WTC11 (cell line): ENCODE data around the gene CDIPT. TPM values are rescaled to one million over a fixed set of nuclear protein-coding genes. Genes with fewer than 3 reads are reported as not detected.

Experiments
- ATAC-seq: fragments of 200-7000 bp; cut with Tn5 transposase; 2 replicates; pipeline ENCODE4 v1.10.0; 2021; ENCODE audit warnings: mild to moderate bottlenecking, moderate library complexity
- CTCF ChIA-PET: fragments of 300-600 bp; sonication (Branson Sonifier 250); formaldehyde crosslinking; loops from one replicate; lab custom pipeline; 2021; ENCODE audit warnings: antibody characterized with exemption; lab: Charles Lee
- POLR2A ChIA-PET: fragments of 350-600 bp; sonication (Branson Sonifier 250); formaldehyde crosslinking; loops from one replicate; lab custom pipeline; 2021; ENCODE audit warnings: antibody characterized with exemption; lab: Charles Lee
- DNase-seq: peaks from one replicate; pipeline ENCODE4 v3.0.0; 2021; ENCODE audit warnings: low spot score
- H3K27ac Mint-ChIP-seq: 2 replicates; pipeline ENCODE4 v1.8.0; 2021; ENCODE audit warnings: mixed read lengths
- H3K27me3 Mint-ChIP-seq: 2 replicates; pipeline ENCODE4 v1.8.0; 2021; ENCODE audit warnings: low read depth, mild to moderate bottlenecking, moderate library complexity, mixed read lengths
- H3K36me3 Mint-ChIP-seq: 2 replicates; pipeline ENCODE4 v1.8.0; 2021; ENCODE audit warnings: mixed read lengths
- H3K4me1 Mint-ChIP-seq: 2 replicates; pipeline ENCODE4 v1.8.0; 2022; ENCODE audit warnings: mixed read lengths
- H3K4me3 Mint-ChIP-seq: 2 replicates; pipeline ENCODE4 v1.8.0; 2021; ENCODE audit warnings: mild to moderate bottlenecking, moderate library complexity, mixed read lengths
- H3K9me3 Mint-ChIP-seq: 2 replicates; pipeline ENCODE4 v1.8.0; 2021; ENCODE audit warnings: mixed read lengths
- EMX1 ChIP-seq: fragments of 250-450 bp; sonication (Bioruptor Pico); IDR thresholded peaks from 2 replicates; pipeline ENCODE4 v1.8.0; 2021; ENCODE audit warnings: mild to moderate bottlenecking
- GRHL2 ChIP-seq: fragments of 250-450 bp; sonication (Bioruptor Pico); IDR thresholded peaks from 2 replicates; pipeline ENCODE4 v1.8.0; 2022; ENCODE audit warnings: mild to moderate bottlenecking, moderate library complexity; ENCODE audit not compliant: insufficient replicate concordance, severe bottlenecking
- HMGA2 ChIP-seq: fragments of 250-450 bp; sonication (Bioruptor Pico); IDR thresholded peaks from 2 replicates; pipeline ENCODE4 v1.4.0; 2021; ENCODE audit warnings: mild to moderate bottlenecking, moderate library complexity
- IRF2 ChIP-seq: sonication (generic); formaldehyde crosslinking; IDR thresholded peaks from 2 replicates; pipeline ENCODE4 v1.8.0; 2022; ENCODE audit warnings: low read depth, missing genetic modification reagents, borderline replicate concordance
- NR3C1 ChIP-seq: sonication (generic); formaldehyde crosslinking; conservative IDR thresholded peaks from 2 replicates; pipeline ENCODE4 v1.8.1; 2023; ENCODE audit warnings: low read depth, mild to moderate bottlenecking, missing genetic modification reagents
- PRRX2 ChIP-seq: fragments of 250-450 bp; sonication (Bioruptor Pico); IDR thresholded peaks from 2 replicates; pipeline ENCODE4 v1.8.0; 2021; ENCODE audit warnings: mild to moderate bottlenecking
- RELA ChIP-seq: sonication (generic); formaldehyde crosslinking; IDR thresholded peaks from 2 replicates; pipeline ENCODE4 v1.8.1; 2022; ENCODE audit warnings: missing genetic modification reagents, mild to moderate bottlenecking, borderline replicate concordance
- ZBTB21 ChIP-seq: sonication (generic); formaldehyde crosslinking; IDR thresholded peaks from 2 replicates; pipeline ENCODE4 v1.8.1; 2023; ENCODE audit warnings: mild to moderate bottlenecking, missing genetic modification reagents, borderline replicate concordance
- ZNF121 ChIP-seq: sonication (generic); formaldehyde crosslinking; IDR thresholded peaks from 2 replicates; pipeline ENCODE4 v1.8.0; 2023; ENCODE audit warnings: missing genetic modification reagents
- total RNA-seq: library from RNA; stranded (reverse); gene quantifications from 3 replicates; pipeline ENCODE4 v1.2.3, GENCODE V29; 2021
- TF ChIP-seq, protein P1 (sequence below): sonication (generic); formaldehyde crosslinking; IDR thresholded peaks from 2 replicates; pipeline ENCODE4 v1.8.0; 2023; ENCODE audit warnings: missing genetic modification reagents, mild to moderate bottlenecking, borderline replicate concordance
- TF ChIP-seq, protein P2 (sequence below): fragments of 250-450 bp; sonication (Bioruptor Pico); conservative IDR thresholded peaks from 2 replicates; pipeline ENCODE4 v1.9.0; 2021; ENCODE audit warnings: mild to moderate bottlenecking
- TF ChIP-seq, protein P3 (sequence below): fragments of 250-450 bp; sonication (Bioruptor Pico); IDR thresholded peaks from 2 replicates; pipeline ENCODE4 v1.9.0; 2021; ENCODE audit warnings: moderate library complexity, mild to moderate bottlenecking, inconsistent platforms, borderline replicate concordance
- TF ChIP-seq, protein P4 (sequence below): sonication (generic); formaldehyde crosslinking; IDR thresholded peaks from 2 replicates; pipeline ENCODE4 v1.8.1; 2023; ENCODE audit warnings: mild to moderate bottlenecking, missing genetic modification reagents, borderline replicate concordance
- TF ChIP-seq, protein P5 (sequence below): sonication (generic); formaldehyde crosslinking; IDR thresholded peaks from 2 replicates; pipeline ENCODE4 v1.8.0; 2023; ENCODE audit warnings: missing genetic modification reagents
- TF ChIP-seq, protein P6 (sequence below): sonication (generic); formaldehyde crosslinking; IDR thresholded peaks from 2 replicates; pipeline ENCODE4 v1.8.1; 2023; ENCODE audit warnings: mild to moderate bottlenecking, moderate library complexity, missing genetic modification reagents
- TF ChIP-seq, protein P7 (sequence below): sonication (generic); formaldehyde crosslinking; IDR thresholded peaks from 2 replicates; pipeline ENCODE4 v1.8.1; 2022; ENCODE audit warnings: low read depth, missing genetic modification reagents, borderline replicate concordance

CDIPT gene
- total RNA-seq, 1 experiment from 2014 or later, result 71.7 TPM

DNA sequence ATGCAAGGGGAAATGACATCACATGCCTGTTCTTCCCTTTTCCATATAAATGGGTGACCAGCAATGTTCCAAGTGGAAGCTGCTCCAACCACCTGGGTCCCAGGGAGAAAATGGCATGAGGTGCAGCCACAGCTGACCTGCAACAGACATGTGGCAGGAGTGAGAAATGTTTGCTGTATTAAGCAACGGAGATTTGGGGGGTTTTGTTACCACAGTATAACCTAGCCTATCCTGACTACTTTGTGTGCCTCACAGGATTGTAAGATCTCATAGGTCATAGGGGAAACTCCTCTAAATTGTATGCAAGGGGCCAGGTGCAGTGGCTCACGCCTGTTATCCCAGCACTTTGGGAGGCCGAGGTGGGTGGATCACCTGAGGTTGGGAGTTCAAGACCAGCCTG, 12.0 kb downstream of the CDIPT start (continued):
- TF ChIP-seq, protein P1, sequence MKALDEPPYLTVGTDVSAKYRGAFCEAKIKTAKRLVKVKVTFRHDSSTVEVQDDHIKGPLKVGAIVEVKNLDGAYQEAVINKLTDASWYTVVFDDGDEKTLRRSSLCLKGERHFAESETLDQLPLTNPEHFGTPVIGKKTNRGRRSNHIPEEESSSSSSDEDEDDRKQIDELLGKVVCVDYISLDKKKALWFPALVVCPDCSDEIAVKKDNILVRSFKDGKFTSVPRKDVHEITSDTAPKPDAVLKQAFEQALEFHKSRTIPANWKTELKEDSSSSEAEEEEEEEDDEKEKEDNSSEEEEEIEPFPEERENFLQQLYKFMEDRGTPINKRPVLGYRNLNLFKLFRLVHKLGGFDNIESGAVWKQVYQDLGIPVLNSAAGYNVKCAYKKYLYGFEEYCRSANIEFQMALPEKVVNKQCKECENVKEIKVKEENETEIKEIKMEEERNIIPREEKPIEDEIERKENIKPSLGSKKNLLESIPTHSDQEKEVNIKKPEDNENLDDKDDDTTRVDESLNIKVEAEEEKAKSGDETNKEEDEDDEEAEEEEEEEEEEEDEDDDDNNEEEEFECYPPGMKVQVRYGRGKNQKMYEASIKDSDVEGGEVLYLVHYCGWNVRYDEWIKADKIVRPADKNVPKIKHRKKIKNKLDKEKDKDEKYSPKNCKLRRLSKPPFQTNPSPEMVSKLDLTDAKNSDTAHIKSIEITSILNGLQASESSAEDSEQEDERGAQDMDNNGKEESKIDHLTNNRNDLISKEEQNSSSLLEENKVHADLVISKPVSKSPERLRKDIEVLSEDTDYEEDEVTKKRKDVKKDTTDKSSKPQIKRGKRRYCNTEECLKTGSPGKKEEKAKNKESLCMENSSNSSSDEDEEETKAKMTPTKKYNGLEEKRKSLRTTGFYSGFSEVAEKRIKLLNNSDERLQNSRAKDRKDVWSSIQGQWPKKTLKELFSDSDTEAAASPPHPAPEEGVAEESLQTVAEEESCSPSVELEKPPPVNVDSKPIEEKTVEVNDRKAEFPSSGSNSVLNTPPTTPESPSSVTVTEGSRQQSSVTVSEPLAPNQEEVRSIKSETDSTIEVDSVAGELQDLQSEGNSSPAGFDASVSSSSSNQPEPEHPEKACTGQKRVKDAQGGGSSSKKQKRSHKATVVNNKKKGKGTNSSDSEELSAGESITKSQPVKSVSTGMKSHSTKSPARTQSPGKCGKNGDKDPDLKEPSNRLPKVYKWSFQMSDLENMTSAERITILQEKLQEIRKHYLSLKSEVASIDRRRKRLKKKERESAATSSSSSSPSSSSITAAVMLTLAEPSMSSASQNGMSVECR (CRISPR knock-in tag), result no peak
- TF ChIP-seq HMGA2 (no peak), PRRX2 (CRISPR knock-in tag) (no peak), EMX1 (no peak), RELA (no peak), IRF2 (CRISPR knock-in tag) (no peak), ZNF121 (CRISPR knock-in tag) (no peak), GRHL2 (CRISPR knock-in tag) (no peak)
- TF ChIP-seq, protein P2, sequence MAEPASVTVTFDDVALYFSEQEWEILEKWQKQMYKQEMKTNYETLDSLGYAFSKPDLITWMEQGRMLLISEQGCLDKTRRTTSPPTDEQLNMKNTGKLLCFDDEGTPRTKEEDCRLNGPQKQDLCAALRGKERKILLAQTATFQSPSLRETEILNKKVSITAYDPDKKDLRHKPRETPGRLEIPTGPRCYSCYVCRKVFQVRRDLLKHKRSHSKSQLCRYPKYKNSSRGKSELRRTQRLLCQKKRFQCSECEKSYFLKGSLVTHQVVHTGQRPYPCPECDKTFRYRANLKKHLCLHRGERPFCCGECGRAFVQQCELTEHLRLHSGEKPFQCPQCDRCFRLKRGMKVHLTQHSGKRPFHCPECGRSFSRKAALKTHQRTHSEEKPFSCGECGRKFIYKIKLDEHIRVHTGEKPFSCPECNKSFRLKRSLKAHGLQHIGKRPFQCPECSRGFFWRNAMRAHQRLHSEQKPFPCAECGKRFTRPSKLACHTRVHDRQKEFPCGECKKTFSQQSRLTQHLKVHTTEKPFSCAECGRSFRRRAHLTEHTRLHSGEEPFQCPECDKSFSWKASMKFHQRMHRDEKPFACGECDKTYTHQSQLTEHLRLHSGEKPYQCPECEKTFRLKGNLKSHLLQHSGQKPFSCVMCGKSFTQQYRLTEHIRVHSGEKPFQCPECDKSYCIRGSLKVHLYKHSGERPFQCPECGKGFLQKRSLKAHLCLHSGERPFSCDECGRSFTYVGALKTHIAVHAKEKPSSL (CRISPR knock-in tag), result no peak
- TF ChIP-seq, protein P3, sequence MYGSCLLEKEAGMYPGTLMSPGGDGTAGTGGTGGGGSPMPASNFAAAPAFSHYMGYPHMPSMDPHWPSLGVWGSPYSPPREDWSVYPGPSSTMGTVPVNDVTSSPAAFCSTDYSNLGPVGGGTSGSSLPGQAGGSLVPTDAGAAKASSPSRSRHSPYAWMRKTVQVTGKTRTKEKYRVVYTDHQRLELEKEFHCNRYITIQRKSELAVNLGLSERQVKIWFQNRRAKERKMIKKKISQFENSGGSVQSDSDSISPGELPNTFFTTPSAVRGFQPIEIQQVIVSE (CRISPR knock-in tag), result no peak
- TF ChIP-seq, protein P4, sequence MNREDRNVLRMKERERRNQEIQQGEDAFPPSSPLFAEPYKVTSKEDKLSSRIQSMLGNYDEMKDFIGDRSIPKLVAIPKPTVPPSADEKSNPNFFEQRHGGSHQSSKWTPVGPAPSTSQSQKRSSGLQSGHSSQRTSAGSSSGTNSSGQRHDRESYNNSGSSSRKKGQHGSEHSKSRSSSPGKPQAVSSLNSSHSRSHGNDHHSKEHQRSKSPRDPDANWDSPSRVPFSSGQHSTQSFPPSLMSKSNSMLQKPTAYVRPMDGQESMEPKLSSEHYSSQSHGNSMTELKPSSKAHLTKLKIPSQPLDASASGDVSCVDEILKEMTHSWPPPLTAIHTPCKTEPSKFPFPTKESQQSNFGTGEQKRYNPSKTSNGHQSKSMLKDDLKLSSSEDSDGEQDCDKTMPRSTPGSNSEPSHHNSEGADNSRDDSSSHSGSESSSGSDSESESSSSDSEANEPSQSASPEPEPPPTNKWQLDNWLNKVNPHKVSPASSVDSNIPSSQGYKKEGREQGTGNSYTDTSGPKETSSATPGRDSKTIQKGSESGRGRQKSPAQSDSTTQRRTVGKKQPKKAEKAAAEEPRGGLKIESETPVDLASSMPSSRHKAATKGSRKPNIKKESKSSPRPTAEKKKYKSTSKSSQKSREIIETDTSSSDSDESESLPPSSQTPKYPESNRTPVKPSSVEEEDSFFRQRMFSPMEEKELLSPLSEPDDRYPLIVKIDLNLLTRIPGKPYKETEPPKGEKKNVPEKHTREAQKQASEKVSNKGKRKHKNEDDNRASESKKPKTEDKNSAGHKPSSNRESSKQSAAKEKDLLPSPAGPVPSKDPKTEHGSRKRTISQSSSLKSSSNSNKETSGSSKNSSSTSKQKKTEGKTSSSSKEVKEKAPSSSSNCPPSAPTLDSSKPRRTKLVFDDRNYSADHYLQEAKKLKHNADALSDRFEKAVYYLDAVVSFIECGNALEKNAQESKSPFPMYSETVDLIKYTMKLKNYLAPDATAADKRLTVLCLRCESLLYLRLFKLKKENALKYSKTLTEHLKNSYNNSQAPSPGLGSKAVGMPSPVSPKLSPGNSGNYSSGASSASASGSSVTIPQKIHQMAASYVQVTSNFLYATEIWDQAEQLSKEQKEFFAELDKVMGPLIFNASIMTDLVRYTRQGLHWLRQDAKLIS, result no peak

DNA sequence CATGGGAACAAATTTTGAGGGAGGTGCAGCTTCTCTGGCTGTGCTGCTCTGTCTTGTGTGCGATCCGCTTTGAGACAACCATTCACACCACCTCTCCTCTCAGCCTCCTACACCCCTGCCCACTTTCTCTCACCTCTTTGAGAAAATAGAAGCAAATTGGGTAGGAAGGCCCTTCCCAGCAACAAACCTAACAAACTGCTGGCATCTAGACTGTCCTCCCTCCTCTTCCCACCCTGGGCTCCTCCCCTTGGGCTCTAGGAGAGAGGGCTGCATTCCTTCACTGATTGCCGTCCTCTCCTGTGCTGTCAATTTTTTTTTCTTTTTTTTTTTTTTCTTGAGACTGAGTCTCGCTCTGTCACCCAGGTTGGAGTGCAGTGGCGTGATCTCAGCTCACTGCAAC, 13.5 kb downstream of the CDIPT start:
- CTCF ChIA-PET, result interaction anchor here (0.6 to 4.8 kb wide), 24 partner anchors 14 to 232 kb away, joined by 3 to 81 read pairs (median 12); partner anchors contain the start of genes ASPHD1, CDIPT, MAZ and MVP
- Mint-ChIP-seq H3K27ac (no peak overlapping the region), H3K4me1 (peaks cover 10% of the 10 kb centered on the region), H3K27me3 (no peaks in the 10 kb centered on the region; the same call in 1 of the 2 replicates), H3K9me3 (no peaks in the 10 kb centered on the region), H3K4me3 (no peak overlapping the region), H3K36me3 (no peaks in the 10 kb centered on the region; the same call in 1 of the 2 replicates)
- DNase-seq (no peak), ATAC-seq (peak; percentile 70)
- POLR2A ChIA-PET, result interaction anchor here (1.6 kb wide), 1 partner anchor 38 kb away, joined by 5 read pairs; the partner anchor contains the start of gene PRRT2
- TF ChIP-seq ZNF121 (CRISPR knock-in tag), result no peak
- TF ChIP-seq, protein P5, sequence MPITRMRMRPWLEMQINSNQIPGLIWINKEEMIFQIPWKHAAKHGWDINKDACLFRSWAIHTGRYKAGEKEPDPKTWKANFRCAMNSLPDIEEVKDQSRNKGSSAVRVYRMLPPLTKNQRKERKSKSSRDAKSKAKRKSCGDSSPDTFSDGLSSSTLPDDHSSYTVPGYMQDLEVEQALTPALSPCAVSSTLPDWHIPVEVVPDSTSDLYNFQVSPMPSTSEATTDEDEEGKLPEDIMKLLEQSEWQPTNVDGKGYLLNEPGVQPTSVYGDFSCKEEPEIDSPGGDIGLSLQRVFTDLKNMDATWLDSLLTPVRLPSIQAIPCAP (CRISPR knock-in tag), result no peak
- TF ChIP-seq, protein P6, sequence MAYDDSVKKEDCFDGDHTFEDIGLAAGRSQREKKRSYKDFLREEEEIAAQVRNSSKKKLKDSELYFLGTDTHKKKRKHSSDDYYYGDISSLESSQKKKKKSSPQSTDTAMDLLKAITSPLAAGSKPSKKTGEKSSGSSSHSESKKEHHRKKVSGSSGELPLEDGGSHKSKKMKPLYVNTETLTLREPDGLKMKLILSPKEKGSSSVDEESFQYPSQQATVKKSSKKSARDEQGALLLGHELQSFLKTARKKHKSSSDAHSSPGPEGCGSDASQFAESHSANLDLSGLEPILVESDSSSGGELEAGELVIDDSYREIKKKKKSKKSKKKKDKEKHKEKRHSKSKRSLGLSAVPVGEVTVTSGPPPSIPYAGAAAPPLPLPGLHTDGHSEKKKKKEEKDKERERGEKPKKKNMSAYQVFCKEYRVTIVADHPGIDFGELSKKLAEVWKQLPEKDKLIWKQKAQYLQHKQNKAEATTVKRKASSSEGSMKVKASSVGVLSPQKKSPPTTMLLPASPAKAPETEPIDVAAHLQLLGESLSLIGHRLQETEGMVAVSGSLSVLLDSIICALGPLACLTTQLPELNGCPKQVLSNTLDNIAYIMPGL, result no peak
- TF ChIP-seq, protein P7, sequence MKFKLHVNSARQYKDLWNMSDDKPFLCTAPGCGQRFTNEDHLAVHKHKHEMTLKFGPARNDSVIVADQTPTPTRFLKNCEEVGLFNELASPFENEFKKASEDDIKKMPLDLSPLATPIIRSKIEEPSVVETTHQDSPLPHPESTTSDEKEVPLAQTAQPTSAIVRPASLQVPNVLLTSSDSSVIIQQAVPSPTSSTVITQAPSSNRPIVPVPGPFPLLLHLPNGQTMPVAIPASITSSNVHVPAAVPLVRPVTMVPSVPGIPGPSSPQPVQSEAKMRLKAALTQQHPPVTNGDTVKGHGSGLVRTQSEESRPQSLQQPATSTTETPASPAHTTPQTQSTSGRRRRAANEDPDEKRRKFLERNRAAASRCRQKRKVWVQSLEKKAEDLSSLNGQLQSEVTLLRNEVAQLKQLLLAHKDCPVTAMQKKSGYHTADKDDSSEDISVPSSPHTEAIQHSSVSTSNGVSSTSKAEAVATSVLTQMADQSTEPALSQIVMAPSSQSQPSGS (CRISPR knock-in tag), result no peak
- TF ChIP-seq, protein P2 (CRISPR knock-in tag), result no peak
- no peak for TF ChIP-seq ZBTB21 (CRISPR knock-in tag)
- TF ChIP-seq, protein P3 (CRISPR knock-in tag), result no peak
- TF ChIP-seq NR3C1 (CRISPR knock-in tag), result no peak
- TF ChIP-seq HMGA2, result no peak
